Fibroblast of upper back skin (primary cell): ENCODE measurements around the gene ETFB.

ENCODE experiments used
- DNase-seq: peaks from one replicate; pipeline ENCODE4 v3.0.0-alpha.2; 2013

The ETFB gene

DNA sequence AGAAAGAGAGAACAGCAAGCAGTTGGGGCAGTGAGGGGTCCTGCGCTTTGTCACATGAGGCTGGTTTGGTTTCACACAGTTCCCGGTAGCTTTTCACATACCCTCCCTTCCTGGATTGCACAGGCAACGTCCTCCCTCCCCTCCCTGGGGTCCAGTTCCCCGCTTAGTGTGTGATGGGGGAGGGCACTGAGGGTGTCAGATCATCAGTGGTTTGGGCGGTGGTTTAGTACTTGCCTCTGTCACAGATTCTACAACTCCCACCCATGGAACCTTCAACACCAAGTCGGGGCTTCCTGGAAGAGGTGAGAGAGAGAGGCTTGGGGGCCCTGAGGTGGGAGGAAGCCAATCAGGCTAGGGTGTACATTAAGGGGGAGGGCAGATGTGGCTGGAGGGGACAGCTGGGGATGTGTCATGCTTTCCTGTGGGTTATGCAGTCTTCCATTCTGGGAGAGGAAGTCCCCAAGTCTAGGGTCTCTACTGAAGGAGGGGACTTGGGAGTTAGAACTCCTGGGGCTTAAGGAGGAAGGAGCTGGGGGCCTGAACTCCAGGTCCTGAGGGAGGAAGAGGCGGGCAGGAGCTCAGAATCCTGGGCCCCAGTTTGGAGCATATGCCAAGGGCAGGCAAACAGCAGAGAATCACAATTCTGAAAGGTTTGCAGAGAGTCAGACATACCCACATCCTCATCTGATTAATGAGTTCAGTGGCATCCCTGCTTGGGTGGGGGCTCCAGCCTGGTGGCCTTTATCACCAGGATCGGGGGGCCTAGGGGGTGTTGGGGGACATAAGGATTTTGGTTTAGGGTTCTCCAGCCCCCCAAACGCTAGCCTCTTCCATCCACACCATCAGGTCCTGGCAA is 6.7 kb upstream of the ETFB start, which contains the start of gene NKG7:
TSS of gene NKG7 (minus strand) at position 6 of the 856 bp plus-strand sequence. CDS start 119 bp downstream, outside the sequence.
- no peak for DNase-seq

DNA sequence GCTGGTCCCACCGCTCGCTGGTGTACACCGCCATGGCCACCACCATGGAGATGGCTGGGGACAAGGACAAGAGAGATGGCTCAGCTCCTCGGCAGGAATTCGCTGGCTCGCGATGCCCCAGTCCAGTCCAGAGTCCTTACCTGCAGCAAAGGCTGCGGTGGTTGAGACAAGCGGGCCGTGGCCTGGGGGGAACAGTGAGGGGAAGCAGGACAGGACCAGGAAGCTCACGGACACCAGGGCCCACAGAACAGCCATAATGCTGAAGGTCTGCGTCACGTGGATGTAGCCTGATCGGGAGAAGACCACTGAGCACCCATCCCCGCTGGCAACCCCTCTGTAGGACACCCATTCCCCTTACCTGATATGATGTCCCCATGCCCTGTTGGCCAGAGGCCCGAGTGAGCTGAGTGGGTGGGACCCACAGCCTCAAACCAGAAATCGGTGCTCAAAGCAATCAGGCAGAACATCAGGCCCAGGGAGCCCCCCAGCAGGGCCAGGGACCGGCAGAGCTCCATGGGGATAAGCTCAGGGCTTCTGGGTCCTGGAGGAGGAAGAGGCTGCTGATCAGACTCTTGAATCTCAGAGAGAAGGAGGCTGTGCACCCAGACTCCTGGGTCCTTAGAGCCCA is 5.9 kb upstream of the ETFB start:
- no peak for DNase-seq

DNA sequence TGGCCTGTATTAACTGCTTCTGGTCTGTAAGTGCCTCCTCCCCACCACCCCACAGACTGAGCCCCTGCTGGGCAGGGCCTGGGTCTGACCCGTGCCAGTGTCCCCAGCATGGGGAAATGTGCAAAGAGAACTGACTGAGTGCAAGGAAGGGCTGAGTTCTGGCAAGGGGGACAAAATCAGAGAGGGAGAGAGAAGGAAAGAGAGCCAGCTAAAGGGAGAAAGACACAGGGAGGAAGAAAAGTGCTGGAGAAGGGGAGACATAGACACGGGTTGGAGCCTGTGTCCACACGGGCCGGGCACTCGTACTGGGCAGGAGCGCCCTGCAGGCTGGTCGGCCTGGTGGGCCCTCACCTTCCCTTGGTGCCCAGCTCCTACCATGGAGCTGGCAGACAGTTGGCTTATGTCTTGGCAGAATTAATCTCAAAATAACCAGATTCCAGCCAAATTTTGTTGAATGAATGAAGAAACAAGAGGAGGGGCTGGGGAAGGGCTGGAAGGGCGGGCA is 5.0 kb upstream of the ETFB start:
- DNase-seq: no peak

DNA sequence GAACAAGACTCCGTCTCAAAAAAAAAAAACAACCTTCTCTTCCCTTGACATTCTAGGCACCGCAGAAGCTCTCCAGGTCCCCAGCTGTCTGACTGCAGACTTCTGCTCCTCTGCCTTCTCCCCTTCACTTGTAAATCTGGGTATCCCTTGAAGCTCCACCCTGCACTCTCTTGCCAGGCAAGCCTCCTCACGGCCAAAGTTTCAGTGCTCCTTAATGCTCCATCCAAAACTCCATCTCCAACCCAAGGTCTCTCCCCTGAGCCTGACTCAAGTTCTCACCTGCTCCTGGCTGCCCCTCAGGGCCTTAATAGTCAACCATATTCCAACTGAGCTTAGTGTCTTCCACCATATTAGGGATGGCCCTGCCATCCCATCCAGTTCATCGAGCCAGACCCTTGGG is 4.0 kb upstream of the ETFB start:
- no peak for DNase-seq

DNA sequence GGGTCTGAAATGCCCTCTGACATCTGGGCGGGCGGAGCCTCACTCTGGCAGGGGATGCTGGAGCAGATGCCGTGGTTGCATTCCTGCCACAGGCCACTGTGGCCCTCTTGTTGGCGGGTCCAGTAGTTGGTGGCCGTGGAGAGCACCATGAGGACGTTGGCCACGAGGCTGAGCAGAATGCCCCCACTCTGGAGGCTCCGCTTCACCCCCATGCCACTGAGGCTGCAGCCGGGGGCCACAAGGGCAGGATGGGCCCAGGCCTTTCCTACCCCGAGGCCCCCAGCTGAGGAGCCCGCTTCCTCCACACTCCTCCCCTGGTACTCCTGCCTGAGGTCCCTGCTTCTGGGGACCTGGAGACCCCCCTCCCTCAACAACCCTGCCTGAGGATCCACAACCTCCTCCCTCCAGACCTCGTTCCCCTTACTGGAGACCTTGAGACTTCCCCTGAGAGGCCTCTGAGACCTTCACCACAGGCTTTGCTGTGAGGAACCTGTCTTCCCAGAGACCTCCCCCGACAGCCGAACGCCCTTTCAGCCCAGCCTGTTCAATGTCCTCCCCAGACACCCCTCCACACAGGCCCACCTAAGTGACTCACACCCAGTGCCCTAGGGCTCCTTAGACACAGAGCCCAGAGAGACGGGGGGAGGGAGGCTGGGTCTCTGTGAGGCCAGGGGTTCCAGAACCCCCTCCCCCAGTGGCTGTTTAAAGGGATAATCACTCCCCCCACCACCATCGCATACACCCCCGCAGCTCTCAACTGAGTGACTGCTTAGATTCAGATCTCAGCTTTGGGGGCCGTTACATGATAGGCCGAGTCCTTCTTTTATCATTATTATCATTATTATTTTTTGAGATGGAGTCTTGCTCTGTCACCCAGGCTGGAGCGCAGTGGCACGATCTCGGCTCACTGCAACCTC is 2.4 kb upstream of the ETFB start, which contains the start of gene CLDND2:
TSS of gene CLDND2 (minus strand) at position 638 of the 917 bp plus-strand sequence. CDS start at position 212, 426 bp downstream.
- DNase-seq: no peak

DNA sequence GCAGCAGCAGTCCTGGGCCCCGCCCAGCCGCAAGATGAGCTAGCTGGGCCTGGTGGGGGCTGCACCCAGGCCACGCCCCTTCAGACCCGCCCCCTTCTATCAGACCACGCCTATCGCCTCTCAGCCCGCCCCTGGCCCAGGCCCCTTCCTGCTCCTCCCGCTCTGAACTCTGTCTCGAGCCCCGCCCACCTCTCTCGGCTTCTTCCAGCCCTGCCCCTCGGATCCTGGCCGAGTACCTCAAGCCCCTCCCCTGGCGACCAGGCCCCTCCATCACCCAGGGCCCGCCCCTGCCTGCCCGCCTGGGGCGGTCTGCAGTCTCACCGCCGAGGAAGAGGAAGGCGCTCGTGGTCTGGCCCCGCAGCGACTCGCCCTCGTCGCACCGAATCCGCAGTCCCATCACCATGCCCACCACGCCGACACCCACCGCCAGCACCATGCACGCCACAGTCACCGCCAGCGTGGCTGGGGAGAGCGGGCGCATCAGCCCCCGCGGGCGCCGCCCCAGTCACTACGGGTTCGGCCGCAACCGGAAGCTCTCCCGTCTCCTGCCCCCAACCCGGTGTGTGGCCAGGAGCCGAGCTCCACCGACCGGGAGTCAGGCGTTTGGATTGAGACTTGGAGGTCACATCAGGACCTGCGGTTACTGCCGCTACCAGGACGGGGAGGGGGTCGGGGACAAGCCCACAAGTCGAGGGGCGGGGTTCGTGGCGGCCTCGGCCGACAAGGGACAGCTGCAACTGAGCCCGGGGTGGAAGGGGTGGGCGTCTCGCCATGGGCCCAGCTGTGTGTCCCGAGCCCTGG is 1.6 kb upstream of the ETFB start:
- DNase-seq: peak; percentile 99

DNA sequence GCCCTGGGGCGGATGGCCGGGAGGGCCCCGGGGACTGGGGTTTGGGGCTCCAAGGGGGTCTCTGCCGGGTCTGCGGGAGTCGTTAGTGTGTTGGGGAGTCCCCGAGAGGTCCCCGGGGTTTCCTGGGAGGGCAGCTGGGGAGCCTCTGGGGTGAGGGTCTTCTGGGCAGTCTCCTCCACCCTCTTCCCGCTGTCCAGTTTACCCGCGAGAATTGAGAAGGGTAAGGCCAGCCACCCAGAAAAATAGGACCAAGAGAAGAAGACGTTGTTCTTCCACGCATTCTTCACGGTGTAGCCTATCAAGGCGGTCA is 1.0 kb upstream of the ETFB start:
- no peak for DNase-seq

DNA sequence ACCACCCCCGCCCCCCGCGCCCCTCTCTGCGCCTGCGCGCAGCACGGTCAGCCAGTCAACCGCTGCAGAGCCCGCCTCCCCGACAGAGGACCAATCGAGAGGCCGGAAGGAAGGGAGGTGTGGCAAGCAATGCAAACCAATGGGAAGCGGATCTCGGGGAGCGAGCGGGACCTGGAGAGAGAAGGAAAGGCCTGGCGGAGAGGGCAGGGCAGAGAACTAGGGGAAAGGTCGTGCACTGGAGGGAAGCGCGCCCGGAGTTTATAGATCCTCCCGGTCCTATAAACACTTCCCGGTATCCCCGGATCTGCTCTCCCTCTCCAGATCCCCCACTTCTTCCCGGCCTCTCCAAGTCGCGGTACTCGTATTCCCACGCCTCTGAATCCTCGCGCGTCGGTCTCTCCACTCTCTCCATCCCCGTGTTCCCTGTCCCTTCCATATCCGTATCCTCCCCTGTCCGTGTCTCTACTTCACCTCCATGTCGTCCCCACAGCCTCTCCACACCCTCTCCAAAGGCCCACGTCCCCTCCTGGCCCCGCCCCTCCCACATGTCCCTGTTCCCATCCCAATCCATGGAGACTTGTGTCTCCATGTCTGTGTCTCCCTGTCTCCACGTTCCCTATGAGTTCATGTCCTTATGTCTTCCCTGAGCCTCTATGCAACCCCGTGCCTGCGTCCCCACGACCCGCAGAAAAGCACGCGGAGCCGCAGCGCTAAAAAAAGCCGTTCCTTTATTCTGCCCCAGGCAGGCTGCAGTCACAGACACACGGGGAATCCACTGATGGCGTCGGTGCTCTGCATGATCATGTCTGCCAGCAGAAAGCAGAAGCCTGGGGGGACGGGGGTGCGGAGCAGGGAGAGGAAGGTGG is 434 bp upstream of the ETFB start:
- peak; percentile 98 for DNase-seq

DNA sequence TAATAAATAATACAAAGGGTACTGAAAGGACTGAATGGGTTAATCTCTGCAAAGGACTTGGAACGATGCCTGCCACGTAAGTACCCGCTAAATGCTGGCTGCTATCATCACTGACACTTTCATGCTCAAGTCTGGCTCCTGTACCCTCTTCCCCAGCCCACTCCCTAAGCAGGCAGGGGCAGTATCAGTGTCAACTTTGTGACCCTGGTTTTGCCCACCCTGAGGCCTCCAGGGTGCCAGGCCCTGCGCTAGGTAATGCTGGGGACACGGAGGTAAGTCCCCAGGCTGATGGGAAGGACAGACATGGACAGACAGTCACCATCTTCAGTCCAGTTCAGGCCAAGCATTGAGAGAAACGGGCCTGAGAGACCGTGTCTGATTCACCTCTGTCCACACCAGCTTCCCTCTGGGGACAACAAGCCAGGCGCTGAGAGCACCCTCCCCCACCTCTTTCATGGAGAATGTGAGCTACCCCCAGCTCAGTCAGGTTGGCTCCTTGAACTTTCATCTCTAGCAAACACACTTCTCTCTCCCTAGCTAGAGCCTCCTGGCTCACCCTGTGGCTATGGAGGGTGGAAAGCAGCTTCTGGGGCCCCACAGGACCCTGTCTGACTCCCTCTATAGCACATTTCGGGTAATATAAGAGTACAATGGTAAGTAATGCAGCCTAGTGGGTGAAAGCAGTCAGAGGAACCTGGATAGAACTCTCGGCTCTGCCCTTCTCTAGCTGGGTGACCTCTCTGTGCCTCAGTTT is 800 bp downstream of the ETFB start:
- DNase-seq: peak; percentile 43

DNA sequence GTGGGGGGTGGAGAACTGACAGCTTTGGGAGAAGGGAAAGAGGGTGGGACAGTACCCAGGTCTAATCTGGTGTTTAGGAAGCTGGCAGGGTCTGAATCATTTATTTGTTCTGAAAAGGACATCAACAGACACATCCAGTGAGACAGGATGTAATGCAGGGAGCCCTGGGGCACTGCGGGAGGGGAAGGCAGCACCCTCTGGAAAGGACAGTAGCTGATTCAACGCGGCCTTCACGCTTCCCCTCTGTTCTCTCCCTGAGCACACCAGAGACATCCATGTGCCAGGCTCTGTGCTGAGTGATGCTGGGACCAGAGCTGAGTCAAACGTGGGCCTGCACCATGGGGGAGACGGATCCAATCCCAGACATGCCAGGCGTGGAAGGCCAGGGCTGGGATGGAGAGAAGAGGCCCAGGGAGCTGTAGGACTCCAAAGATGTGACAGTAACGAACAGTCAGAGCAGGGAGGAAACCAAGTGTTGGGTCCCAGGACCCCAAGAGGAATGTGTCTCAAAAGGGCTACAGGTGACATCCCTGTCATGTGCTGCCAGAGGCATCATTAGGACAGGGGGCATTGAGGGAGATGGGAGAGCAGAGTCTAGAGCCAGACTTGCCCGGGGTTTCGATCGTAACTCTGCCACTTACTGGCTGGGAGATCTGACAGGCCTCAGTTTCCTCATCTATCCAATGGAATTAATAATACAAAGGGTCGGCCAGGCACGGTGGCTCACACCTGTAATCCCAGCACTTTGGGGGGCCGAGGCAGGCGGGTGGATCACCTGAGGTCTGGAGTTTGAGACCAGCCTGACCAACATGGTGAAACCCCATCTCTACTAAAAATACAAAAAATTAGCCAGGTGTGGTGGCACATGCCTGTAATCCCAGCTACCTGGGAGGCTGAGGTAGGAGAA is 1.7 kb downstream of the ETFB start:
- DNase-seq: no peak

DNA sequence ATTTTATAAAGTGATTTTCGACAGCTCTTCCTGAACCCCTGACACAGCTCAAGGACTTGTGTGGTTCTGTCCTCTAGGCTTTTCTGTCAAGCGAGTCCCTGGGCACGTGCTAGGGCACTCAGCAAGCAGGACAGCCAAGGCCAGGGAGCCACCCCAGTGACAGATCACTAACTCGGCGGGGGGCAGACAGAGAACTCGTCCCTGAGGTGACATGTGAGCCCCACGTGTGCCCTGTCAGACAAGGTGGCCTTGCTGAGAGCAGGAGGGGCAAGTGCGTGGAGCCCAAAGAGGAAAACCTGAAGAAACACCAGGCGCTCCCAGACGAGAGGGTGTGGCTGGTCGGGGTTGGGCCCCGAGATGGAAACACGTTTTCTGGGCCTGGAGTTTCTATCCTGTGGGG is 4.9 kb downstream of the ETFB start:
- DNase-seq: no peak

DNA sequence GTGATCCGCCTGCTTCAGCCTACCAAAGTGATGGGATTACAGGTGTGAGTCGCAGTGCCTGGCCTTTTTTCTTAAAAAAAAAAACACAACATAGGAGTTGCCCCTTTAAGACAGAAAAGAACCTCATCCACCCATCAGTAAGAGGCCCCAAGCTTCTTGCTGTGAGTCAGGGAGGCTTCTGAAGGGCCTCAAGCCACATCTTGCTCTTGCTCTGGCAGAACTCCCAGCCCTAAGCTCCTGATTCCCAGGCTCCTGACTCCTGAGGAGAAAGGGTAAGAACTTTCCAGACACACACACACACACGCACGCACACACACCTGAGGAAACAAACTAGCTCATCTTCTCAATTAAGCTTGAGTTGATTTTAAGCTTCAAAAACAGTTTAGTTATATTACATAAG is 6.9 kb downstream of the ETFB start:
- DNase-seq: peak; percentile 86

DNA sequence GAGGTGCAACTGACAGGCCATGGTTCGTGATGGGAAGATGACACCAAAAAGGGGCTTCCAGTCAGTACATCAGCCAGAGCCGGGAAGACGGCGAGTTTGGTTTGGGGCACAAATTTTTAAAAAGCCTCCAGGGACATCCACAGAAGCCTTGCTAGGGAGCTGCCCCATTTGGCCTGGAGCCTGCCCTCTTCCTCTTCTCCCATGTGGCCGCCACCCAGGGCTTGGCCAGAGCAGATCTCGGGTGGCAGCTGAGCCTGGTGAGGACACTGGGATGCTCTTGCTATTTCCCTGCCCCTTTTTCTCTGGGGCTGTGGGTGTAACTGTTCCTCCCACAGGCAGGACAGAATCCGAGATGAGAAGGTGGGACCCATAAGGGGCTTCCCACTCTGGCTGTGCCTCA is 8.2 kb downstream of the ETFB start:
- no peak for DNase-seq

DNA sequence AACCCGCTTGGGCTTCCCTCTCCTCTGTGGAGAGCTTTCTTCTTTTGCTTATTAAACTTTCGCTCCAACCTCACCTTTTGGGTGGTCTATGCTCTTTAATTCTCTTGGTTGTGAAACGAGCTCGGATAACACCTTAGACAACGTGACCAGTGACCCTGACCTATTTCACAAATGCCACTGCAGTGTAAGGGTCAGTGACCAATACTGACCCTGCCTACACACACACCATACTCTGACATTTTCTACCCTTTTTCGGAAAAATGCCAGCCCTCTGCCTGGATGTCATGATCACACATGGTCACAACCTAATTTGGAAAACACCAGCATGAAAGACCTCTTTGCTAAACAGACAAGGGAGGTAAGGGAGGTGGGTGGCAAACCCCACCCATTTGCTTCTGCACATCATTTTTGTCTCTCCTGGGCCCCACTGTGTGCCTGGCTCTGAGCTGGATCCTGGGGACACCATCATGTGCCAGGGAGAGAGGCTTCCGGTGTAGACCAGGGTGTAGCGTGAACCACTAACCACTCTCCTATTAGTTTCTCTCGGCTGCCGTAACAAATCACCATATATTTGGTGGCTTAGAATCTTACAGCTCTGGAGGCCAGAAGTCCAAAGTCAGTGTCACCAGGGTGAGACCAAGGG is 9.9 kb downstream of the ETFB start:
- DNase-seq: no peak

DNA sequence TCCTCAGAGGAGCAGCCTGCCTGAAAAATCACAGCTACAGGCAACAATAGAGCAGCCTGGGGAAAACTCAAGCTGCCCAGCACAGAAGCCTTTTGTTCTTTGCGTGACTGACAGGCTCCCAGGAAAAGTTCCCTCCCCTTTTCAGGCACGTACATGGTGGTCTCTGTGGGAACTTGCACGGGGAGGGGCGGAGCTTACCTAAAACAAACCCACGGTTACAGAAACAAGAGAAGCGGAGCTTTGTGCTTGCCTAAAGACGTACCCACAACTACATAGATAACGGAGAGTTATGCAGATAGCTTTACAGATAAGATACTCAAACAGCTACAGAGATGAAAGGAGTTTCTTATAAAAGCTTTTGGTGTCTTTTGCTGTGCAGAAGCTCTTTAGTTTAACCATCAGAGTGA is 11.4 kb downstream of the ETFB start:
- DNase-seq: peak; percentile 8

DNA sequence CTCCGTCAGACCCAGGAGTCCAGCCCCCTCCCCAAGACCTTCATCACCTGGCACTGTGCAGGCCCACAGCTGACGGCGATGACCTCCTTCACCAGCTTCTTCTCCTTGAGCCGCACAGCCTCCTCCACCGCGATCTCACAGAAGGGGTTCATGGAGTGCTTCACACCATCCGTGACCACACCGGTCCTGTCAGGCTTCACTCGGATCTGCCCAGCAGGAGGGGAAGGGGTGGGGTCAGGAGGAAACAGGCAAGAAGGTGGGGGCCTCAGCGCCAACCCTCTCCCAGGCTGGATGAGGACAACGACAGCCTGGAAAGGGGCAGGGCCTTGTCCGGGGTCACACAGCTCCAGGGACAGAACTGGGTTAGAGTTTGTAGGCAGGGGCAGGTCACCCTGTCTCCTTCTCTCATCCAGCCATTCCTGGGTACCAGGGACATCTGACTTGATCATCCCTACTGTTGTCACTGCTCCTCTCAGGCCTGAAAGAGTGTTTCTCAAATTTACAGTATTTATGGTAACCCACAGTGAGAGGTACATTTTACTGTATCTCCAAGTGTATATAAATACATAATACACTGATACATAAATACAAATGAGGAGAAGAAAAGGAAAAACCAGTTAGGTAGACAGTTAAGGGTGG is 12.0 kb downstream of the ETFB start:
- DNase-seq: no peak

DNA sequence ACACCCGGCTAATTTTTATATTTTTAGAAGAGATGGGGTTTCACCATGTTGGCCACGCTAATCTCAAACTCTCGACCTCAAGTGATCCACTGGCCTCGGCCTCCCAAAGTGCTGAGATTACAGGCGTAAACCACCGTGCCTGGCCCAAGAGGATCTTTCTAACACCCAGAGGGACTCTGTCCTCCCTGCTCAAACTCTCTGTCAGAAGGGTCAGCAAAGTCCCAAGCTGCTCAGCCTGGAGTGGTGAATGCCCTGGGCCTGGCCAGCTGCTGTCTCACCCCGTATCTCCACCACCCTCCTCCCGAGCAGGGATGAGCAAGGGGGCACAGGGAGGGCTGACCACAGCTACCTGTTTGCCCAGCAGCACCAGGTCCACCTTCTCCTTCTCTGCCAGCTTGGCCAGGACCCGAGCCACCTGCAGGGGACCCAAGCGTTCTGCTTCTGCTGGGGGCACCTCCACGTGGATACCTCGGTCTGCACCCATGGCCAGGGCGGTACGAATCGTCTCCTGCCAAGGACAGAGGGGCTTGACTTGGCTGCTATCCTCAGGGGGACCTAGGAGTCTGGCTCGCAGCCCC is 13.3 kb downstream of the ETFB start:
- DNase-seq: no peak
